Esophagus squamous epithelium (tissue), 5 donors: ENCODE results near the gene S100A6. TPM values are rescaled to one million over a fixed set of nuclear protein-coding genes. Genes with fewer than 3 reads are reported as not detected.

ENCODE experiments used
- DNase-seq: peaks from one replicate; lab custom pipeline; 2025; lab: John Stamatoyannopoulos, UW
- H3K27ac ChIP-seq, 4 donors: fragments of 200-600 bp; sonication (generic); one replicate each; pipeline ENCODE4 v1.5.1; 2016 to 2019; ENCODE audit warnings: mild to moderate bottlenecking in 1 of 4
- H3K27me3 ChIP-seq, 4 donors: fragments of 200-600 bp; sonication (generic); 1 replicate in 3 of 4; 2 replicates in 1 of 4; pipeline versions ENCODE4 v1.5.1 to v1.6.0; 2017 to 2021; ENCODE audit warnings: antibody characterized with exemption in 1 of 4
- H3K36me3 ChIP-seq, 3 donors: fragments of 200-600 bp; sonication (generic); one replicate each; pipeline ENCODE4 v1.5.1; 2016 to 2019
- H3K4me1 ChIP-seq, 3 donors: fragments of 200-600 bp; sonication (generic); one replicate each; pipeline ENCODE4 v1.5.1; 2017 to 2019
- H3K4me3 ChIP-seq, 4 donors: fragments of 200-600 bp; sonication (generic); 1 replicate in 3 of 4; 2 replicates in 1 of 4; pipeline ENCODE4 v1.5.1; 2016 to 2019; ENCODE audit warnings: mild to moderate bottlenecking in 2 of 4, moderate library complexity in 1 of 4
- H3K9me3 ChIP-seq, 3 donors: fragments of 200-600 bp; sonication (generic); one replicate each; pipeline ENCODE4 v1.5.1; 2016 to 2019
- CTCF ChIP-seq, 6 experiments: fragments of 450-650 bp in 4 of 6; fragments of 200-600 bp in 2 of 6; sonication (generic) in 2 of 6; IDR thresholded peaks; one replicate each; pipeline ENCODE4 v1.5.1; 2016 to 2019; ENCODE audit warnings: antibody characterized with exemption in 6 of 6, mild to moderate bottlenecking in 4 of 6, moderate library complexity in 4 of 6
- POLR2A ChIP-seq, 4 donors: fragments of 450-650 bp; IDR thresholded peaks; one replicate each; pipeline ENCODE4 v1.6.1; 2017; ENCODE audit warnings: antibody characterized with exemption in 4 of 4, mild to moderate bottlenecking in 4 of 4, moderate library complexity in 3 of 4
- WGBS, 2 donors: methylation state at CpG; one replicate each; pipeline ENCODE4 v1.1.5; 2018; 5-methylcytosine and 5-hydroxymethylcytosine counted together
- intact Hi-C: fragments of 100-400 bp; cut with DNase I; formaldehyde crosslinking; loops from one replicate; pipeline ENCODE4 v1.15.0; 2022
- total RNA-seq, 4 donors: library from RNA; depleted of rRNA; stranded (reverse); fragments of >200 nt; gene quantifications; one replicate each; pipeline ENCODE4 v1.1.0, GENCODE V29; 2016
- donor health status: DM: yes; HTN: yes; CAD: no.

S100A6 gene
- total RNA-seq, 4 donors from 2014 or later: 270 to 943 (median 394) TPM

DNA sequence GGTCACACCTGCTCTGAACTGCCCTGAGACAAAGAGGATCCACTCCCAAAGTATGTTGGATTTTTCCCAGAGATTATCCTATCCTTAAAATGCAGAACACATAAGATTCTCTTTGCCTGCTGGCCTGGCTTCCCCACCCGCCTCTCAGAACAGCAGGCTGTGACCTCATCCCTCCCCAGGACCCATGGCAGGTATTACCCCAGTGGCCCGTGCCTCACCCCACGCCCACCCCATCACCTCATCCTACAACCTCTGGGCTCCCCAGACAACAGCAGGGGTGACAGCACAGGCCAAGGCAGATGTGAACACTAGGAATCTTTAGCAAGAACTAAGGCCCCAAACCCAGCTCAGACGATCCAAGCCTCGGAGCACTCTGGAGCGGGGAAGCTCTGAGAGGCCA is 40.3 kb downstream of the S100A6 start:
- Histone ChIP-seq H3K36me3 (no peaks in the 10 kb centered on the region), H3K9me3 (no peaks in the 10 kb centered on the region), H3K27me3 (peaks cover 0 to 5% (median 0%) of the 10 kb centered on the region in 4 donors), H3K4me3 (no peak overlapping the region), H3K27ac (no peak overlapping the region), H3K4me1 (peaks cover 8 to 47% (median 34%) of the 10 kb centered on the region in 3 donors)
- intact Hi-C loops: no loop called here
- 30 to 64% methylated on average over 2 to 5 of the region's 6 CpGs for WGBS, 2 donors
- TF ChIP-seq POLR2A (IDR thresholded peaks at IDR 0.05) (no peak), CTCF (IDR thresholded peaks at IDR 0.05) (no peak)
- no peak for DNase-seq

GRCh38 chr1:153494976-153495535 is 40.7 kb downstream of the S100A6 start:
- no peaks in the 10 kb centered on the region for H3K9me3 ChIP-seq
- TF ChIP-seq CTCF (IDR thresholded peaks at IDR 0.05) (peak; percentile 90 to 97 (median 94)), POLR2A (IDR thresholded peaks at IDR 0.05) (no peak)
- H3K4me3 ChIP-seq: no peak overlapping the region
- H3K4me1 ChIP-seq: peaks cover 8 to 52% (median 35%) of the 10 kb centered on the region in 3 donors
- DNase-seq: no peak
- WGBS, 2 donors: 30 to 48% methylated on average over 3 to 6 of the region's 6 CpGs
- peak overlapping the region in 1 of 4 donors; percentile 92 for H3K27ac ChIP-seq
- H3K27me3 ChIP-seq: peaks cover 0 to 5% (median 0%) of the 10 kb centered on the region in 4 donors
- no peaks in the 10 kb centered on the region for H3K36me3 ChIP-seq
- intact Hi-C loops: loop anchor here (5.0 kb wide), 1 partner anchor 138 kb away; the partner anchor contains the start of gene S100A9

- Histone ChIP-seq H3K27ac (peak overlapping the region; percentile 50 to 94 (median 82)), H3K9me3 (no peaks in the 10 kb centered on the region), H3K4me1 (peaks cover 8 to 68% (median 37%) of the 10 kb centered on the region in 3 donors), H3K4me3 (no peak overlapping the region), H3K27me3 (no peaks in the 10 kb centered on the region), H3K36me3 (no peaks in the 10 kb centered on the region)
- peak in 2 of 6 experiments; percentile 24 to 42 for TF ChIP-seq CTCF (IDR thresholded peaks at IDR 0.05)
- TF ChIP-seq POLR2A (IDR thresholded peaks at IDR 0.05): no peak
- intact Hi-C loops: loop anchor here (5.0 kb wide), 1 partner anchor 136 kb away; the partner anchor contains the start of gene S100A9
- 42 to 45% methylated on average over 6 of the region's 6 CpGs for WGBS, 2 donors
- no peak for DNase-seq
These were observed 42.3 kb downstream of the S100A6 start for GRCh38 chr1:153493343-153493960.

DNA sequence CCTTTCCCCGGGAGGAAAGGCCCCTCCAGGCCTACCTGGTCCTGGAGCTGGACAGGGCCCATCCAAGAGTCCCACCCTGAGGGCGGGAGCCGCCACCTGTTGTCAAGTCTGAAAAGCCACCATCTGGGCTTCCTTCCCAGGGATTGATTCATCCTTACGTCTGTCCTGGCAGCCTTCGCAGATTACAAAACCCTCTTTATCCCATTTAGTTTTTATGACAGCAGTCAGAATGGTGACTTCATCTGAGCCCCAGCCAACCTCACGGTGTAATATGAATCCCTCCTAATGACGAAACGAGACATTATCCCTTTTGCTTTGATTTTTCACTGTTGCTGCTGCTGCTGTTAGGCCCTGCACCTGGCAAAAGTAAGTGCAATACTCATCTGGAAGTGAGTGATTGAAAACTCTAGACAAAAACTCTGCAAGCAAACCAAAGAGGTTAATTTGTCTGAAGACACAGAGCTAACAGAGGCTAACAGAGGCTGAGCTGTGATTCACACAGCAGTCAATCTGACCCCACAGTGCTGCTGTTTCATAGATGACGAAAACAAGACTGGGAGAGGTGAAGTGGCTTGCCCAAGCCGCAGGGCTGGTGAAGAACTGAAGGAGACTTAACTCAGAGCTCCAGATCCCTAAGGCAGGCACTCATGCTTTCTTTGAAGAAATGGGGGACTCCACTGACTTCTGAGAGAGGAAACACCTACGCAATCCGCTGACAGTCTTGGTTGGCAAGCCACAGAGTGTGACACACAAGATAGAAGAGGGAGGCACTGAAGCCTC is 45.3 kb downstream of the S100A6 start:
- Histone ChIP-seq H3K9me3 (no peaks in the 10 kb centered on the region), H3K27ac (peak overlapping the region; percentile 80 to 94 (median 92)), H3K4me3 (peak overlapping the region in 1 of 4 donors; percentile 4), H3K27me3 (no peaks in the 10 kb centered on the region), H3K36me3 (no peaks in the 10 kb centered on the region), H3K4me1 (peaks cover 8 to 85% (median 40%) of the 10 kb centered on the region in 3 donors)
- intact Hi-C loops: loop anchor here (5.0 kb wide), 1 partner anchor 133 kb away; the partner anchor contains the start of gene S100A9
- DNase-seq: peak; percentile 14
- TF ChIP-seq CTCF (IDR thresholded peaks at IDR 0.05) (no peak), POLR2A (IDR thresholded peaks at IDR 0.05) (no peak)
- WGBS, 2 donors: 15 to 19% methylated on average over 12 of the region's 12 CpGs
